Kidney capillary endothelial cell (primary cell): ENCODE results near the gene PPDPF.
A peak's percentile ranks its signal among the peaks of the same experiment; 100 is the strongest.

Source experiments
- DNase-seq: peaks from one replicate; pipeline ENCODE4 v3.0.0-alpha.2; 2018; ENCODE audit warnings: low spot score

PPDPF gene

DNA sequence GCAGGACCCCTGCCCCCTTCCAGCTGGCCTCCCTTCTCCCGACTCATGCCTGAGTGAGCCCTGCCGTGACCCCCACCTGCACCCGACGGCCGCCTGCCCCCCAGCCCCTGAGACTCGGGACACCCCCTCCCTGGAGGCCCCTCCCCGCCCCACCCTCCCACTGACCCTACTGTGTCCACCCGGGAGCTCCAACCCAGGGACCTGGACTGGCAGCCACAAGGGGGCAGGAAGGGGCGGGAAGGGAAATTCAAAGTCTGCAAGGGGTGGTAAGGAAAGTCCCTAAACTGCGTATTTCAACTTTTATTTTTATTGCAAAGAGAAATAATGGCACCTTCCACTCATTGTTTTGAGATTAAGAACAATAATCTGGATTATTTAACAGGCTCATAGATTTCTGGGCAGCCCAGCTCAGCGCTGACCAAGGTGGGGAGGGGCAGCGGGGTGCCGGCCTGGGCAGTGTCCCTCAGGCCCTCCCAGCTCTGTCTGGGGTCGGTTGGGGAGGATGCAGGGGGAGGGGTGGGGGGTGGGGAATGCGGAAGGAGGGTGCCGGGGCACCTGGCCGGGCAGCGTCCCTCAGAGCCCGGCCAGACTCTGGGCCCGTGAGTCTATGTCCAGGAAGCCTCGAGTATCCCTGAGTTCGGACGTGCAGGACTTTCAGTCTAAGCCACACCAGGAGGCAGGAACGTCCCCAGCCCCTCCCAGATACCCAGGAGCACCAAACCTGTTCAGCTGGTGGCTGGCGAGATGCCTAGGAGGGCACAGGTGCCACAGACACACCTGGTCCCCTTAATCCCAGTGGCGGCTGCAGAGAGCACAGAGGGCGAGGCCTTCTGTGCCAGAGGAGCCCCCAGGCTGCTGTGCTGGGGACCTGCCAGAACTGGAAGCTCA lies 17.9 kb downstream of the PPDPF start:
- DNase-seq: no peak

- no peak for DNase-seq
Measured at GRCh38 chr20:63539092-63539430, 18.5 kb downstream of the PPDPF start.

- DNase-seq: no peak
Measured at GRCh38 chr20:63539441-63540370, 19.1 kb downstream of the PPDPF start.

- peak; percentile 48 for DNase-seq
Measured at GRCh38 chr20:63540417-63541186, 20.0 kb downstream of the PPDPF start.

DNA sequence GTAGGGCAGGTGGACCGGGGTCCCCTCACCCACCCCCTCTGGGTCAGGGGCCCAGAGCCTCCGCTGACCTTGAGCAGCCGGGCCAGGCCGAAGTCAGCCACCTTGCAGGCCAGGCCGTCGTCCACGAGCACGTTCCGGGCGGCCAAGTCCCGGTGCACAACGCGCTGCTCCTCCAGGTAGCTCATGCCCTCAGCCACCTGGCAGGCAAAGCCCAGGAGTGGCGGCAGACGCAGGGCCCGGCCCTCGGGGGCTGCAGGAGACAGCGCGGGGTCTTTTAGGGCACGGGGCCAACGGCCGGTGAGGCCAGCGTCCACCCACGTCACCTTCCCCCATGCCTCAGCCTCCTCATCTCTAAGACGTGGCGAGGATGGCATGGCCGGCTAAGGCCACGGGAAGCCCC lies 20.8 kb downstream of the PPDPF start:
- DNase-seq: no peak

DNA sequence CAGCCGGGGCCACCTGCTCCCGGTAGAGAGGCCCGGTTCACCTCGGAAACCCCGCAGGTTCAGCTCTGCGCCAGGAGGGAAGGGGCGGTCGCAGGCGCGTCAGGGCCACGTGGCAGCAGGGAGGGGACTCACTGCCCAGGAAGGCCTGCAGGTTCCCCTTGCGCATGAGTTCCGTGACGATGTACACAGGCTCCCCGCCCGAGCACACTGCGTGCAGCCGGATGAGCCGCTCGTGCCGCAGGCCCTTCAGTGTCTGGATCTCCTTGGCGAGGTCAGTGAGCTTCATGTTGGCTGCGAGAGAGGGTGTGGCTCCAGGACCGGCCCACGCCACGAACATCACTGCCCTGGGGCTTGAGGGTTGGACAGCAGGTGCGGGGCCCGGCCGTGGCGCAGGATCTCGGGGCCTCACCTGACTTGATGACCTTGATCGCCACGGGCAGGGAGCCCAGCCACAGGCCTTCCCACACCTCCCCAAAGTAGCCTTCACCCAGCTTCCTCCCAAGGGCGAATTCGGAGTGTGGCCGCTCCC lies 21.5 kb downstream of the PPDPF start:
- no peak for DNase-seq

DNA sequence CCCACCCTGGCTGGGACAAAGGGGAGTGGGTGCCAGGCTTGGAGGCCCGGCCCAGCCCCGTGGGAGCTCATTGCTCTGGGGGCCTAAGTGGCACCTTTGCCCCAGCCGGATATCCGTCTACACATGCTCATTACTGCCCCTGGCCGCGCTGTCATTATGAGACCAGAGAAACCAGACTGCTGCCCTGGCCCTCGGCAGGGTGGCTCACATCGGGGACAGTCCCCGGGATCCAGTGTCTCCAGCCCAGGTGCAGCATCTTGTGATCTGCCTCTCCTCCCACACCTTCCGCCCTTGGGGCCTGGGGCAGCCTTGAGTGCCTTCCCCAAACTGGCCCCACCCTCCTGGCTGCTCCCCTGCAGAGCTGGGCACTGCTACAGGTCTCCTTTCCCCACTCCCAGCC lies 22.1 kb downstream of the PPDPF start:
- DNase-seq: no peak

DNA sequence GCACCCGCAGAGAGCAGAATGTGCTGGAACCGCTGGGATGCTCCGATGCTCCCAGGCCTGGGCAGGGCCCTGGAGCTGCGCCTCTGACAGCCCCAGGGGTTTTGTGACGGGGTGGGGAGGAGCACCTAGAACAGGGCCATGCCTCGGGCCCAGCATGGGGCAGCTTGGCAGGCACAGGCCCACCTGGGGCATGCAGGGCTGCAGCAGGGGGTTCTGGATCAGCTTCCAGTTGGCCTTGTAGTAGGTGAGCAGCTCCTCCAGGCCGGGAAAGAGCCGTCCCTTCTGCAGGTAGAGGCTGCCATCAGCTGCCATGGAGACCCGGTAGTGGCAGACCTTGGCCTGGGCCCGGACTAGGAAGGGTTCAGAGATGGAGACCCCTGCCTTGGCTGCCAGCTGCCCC lies 22.6 kb downstream of the PPDPF start:
- DNase-seq: no peak

DNA sequence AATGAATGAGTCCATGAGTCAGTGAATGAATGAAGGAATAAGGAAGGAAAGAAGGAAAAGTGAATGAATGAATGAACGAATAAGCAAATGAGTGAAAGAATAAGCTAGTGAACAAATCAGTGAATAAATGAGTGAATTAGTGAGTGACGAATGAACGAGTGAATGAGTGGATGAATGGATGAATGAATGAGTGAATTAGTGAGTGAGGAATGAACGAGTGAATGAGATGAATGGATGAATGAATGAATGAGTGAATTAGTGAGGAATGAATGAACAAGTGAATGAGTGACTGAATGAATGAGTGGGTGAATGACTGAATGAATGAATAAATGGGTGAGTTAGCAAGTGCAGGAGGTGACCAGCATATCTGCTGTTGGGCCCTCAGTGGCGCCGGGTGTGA lies 23.2 kb downstream of the PPDPF start:
- DNase-seq: no peak

GRCh38 chr20:63544241-63544957 lies 23.8 kb downstream of the PPDPF start:
- no peak for DNase-seq

GRCh38 chr20:63544958-63545516 lies 24.5 kb downstream of the PPDPF start:
- no peak for DNase-seq

- no peak for DNase-seq
Measured at GRCh38 chr20:63545814-63546213, 25.2 kb downstream of the PPDPF start.

DNA sequence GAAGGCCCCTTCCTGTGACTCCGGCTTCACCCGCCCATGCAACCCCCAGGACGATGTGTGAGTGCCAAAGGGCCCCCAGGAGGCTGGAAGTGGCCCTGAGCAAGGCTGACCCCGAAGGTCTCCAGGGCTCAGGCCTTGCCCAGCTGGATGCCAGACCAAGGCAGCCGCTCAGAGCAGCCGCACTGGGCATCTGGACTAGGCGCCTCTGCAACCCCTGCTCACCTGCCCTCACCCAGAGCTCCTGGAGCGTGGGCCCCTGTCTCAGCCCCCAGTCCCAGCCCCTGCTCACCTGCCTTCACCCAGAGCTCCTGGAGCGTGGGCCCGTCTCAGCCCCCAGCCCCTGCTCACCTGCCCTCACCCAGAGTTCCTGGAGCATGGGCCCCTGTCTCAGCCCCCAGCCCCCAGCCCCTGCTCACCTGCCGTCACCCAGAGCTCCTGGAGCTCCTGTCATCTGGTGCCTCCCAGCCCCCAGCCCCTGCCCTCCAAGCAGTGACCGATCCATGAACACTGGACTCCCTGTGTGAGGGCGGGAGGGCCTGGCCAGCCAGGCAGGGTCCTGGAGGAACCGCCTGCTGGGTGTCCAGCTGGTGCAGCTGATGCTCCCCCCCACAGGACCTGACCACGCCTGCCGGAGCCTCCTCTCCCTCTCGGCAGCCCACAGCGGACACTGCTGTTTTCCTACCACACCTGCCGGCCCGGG lies 25.8 kb downstream of the PPDPF start:
- no peak for DNase-seq

DNA sequence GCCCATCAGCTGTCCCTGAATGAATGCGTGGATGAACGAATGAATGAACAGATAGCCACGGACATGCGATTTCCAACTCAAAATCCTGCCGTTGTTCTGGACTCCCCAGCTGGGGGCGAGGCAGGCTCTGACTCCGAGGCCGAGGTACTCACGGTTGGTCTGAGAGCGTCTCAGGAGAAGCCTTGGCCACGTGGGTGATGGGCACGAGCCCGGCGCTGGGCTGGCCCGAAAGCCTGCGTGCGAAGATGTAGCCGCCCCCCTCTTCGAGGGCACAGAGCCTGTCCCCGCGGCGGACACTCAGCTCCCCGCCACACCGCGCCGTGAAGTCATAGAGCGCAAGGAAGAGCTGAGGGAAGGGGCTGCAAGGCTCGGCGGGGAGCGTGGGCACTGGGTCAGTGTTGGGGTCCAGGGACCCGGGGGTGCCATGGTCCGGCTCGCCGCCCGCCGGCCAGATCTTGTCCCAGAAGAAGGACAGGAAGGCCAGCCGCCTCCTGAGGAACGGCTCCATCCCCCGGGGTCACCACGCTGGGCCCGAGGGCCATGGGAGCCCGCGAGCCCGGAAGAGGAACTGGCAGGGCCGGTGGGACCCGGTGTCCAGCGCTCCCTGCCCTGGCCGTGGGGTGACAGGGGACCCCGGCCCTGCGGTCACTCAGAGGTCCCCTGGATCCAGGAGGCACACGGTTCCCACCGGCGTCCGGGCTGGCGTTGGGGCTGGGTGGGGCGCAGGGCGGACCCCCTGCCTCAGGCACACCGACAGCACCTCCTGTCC lies 26.6 kb downstream of the PPDPF start:
- DNase-seq: no peak

DNA sequence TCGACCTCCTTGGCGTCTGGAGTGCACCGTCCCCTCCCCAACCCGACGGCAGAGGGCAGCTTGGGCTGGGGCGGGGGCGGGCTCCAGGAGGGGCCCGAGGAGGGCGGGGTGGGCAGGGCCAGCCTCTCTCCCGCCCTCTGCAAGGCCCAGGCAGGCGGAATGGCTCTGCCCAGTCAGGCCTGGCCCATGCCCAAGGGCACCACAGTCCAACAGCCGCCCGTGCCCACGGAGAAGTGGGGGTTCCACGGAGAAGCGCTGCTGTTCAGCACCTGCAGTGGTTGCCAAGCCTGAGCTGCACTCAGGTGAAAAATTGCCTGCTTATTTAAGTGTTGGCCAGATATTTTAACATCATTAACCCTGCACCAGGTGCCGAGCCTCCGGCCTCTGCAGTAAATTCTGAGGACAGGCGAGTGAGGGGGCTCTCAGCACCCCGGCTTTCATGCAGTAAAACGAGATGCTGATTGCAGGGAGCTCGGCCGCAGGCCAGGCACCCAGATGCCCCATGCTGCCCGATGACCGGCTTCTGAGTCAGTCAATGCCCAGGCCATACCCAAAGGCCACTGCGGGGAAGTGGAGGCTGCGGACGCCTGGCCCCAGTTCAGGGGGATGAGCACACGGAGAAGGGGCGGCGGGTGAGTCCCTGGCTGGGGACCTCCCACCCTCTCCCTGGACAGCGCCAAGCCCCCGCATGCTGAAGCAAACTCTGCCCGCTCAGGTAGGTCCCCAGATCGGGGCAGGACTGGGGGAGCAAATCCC lies 27.3 kb downstream of the PPDPF start, which contains the start of gene SRMS:
SRMS (minus strand) TSS at position 25 of the 756 bp plus-strand sequence. CDS start 286 bp downstream, outside the sequence.
- DNase-seq: no peak

DNA sequence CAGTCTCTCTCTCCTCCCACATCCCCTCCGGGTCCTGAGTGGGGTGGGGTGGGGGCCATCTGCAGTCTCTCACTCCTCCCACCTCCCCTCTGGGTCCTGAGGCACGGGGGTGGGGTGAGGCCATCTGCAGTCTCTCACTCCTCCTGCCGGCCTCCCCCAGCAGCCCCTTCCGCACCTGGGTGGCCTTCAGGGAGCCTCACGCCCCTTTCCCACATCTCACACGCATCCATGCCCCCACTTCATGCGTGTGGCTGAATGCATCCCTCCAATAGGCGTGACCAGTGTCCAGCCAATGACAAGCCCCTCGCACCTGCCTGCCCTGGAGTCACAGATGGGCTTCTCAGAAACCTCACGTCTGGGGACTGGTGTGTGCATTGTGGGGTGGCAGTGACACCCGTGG lies 28.0 kb downstream of the PPDPF start:
- no peak for DNase-seq

DNA sequence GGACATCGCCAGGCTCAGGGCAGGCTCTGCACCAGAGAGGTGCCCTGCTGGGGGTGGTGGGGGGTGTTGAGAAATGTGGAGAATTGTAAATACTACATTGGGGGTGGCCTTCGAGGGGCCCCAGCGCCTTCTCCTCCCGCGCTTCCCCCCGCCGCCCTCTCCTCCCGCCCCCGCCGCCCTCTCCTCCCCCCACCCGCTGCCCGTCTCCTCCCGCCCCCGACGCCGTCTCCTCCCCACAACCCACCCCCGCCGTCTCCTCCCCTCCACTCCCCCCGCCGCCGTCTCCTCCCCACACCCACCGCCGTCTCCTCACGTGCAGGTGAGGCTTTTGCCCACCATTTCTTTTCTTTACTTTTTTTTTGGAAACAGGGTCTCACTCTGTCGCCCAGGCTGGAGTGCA lies 28.5 kb downstream of the PPDPF start:
- DNase-seq: no peak

GRCh38 chr20:63549679-63550282 lies 29.2 kb downstream of the PPDPF start:
- no peak for DNase-seq
